ENCODE measurements around the gene TXNDC5.

Gene TXNDC5

GRCh38 chr6:7910654-7911344 lies at the start of gene TXNDC5:
TXNDC5 (minus strand) TSS chr6:7910788; CDS start chr6:7910776, 12 bp downstream.
- peak; percentile 42 for DNase-seq

GRCh38 chr6:7960141-7960540 lies 49.6 kb upstream of the TXNDC5 start:
- DNase-seq: no peak

- DNase-seq: no peak
These were observed 48.9 kb upstream of the TXNDC5 start for GRCh38 chr6:7959453-7959852.

- DNase-seq: no peak
These were observed 47.9 kb upstream of the TXNDC5 start for GRCh38 chr6:7958464-7958863.

GRCh38 chr6:7956257-7956656 lies 45.7 kb upstream of the TXNDC5 start:
- DNase-seq: no peak

GRCh38 chr6:7954477-7955200 lies 44.1 kb upstream of the TXNDC5 start:
- no peak for DNase-seq

GRCh38 chr6:7953753-7954152 lies 43.2 kb upstream of the TXNDC5 start:
- no peak for DNase-seq

GRCh38 chr6:7939864-7940228 lies 29.3 kb upstream of the TXNDC5 start:
- DNase-seq: no peak

- DNase-seq: no peak
These were observed 28.7 kb upstream of the TXNDC5 start for GRCh38 chr6:7939184-7939863.

GRCh38 chr6:7938562-7939183 lies 28.1 kb upstream of the TXNDC5 start:
- DNase-seq: no peak

- no peak for DNase-seq
These were observed 23.2 kb upstream of the TXNDC5 start for GRCh38 chr6:7933794-7934193.

GRCh38 chr6:7932625-7933024 lies 22.0 kb upstream of the TXNDC5 start:
- no peak for DNase-seq

- no peak for DNase-seq
These were observed 14.3 kb upstream of the TXNDC5 start for GRCh38 chr6:7924867-7925266.

- DNase-seq: no peak
These were observed 12.0 kb upstream of the TXNDC5 start for GRCh38 chr6:7922596-7922995.

GRCh38 chr6:7921632-7922092 lies 11.1 kb upstream of the TXNDC5 start:
- no peak for DNase-seq

GRCh38 chr6:7921046-7921445 lies 10.5 kb upstream of the TXNDC5 start:
- DNase-seq: no peak

- DNase-seq: no peak
These were observed 9.8 kb upstream of the TXNDC5 start for GRCh38 chr6:7920425-7920824.

GRCh38 chr6:7919871-7920270 lies 9.3 kb upstream of the TXNDC5 start:
- no peak for DNase-seq

GRCh38 chr6:7918403-7918802 lies 7.8 kb upstream of the TXNDC5 start:
- no peak for DNase-seq

GRCh38 chr6:7917729-7918128 lies 7.1 kb upstream of the TXNDC5 start:
- DNase-seq: no peak

GRCh38 chr6:7916959-7917358 lies 6.4 kb upstream of the TXNDC5 start:
- no peak for DNase-seq

GRCh38 chr6:7914991-7915789 lies 4.6 kb upstream of the TXNDC5 start:
- no peak for DNase-seq

GRCh38 chr6:7914311-7914710 lies 3.7 kb upstream of the TXNDC5 start:
- DNase-seq: no peak
